ENCODE measurements around the gene URGCP.

Gene URGCP

GRCh38 chr7:43868681-43869005, 37.8 kb downstream of the URGCP start:
- no CpG with 5 or more reads among the region's 6 CpGs for WGBS, 2 donors (ENCODE audit: extremely low coverage in 2 of 2, insufficient read length in 2 of 2, insufficient replicate concordance in 1 of 2)
- Histone ChIP-seq H4K8ac (ENCODE audit: low read depth, low read length) (no peak overlapping the region), H4K91ac (ENCODE audit: low read depth, low read length, poor library complexity) (no peak overlapping the region), H3K79me1 (ENCODE audit: low read depth, low read length) (no peaks in the 10 kb centered on the region), H3K14ac (ENCODE audit: low read length) (peak overlapping the region; percentile 86), H3K4ac (ENCODE audit: low read length) (no peak overlapping the region), H2AFZ (ENCODE audit: low read length) (peak overlapping the region; percentile 97), H2BK12ac (ENCODE audit: low read length) (no peak overlapping the region), H3K9me3 (replicated peaks in 1 of 2; ENCODE audit: control insufficient read depth in 2 of 2, insufficient read depth in 1 of 2, low read depth in 1 of 2, low read length in 2 of 2) (peaks cover 6 to 12% of the 10 kb centered on the region in 2 donors), H3K27ac (replicated peaks; ENCODE audit: low read length) (no peak overlapping the region), H3K9ac (ENCODE audit: low read depth, low read length, poor library complexity) (peak overlapping the region; percentile 88), H3K4me3 (ENCODE audit: low read length in 2 of 2) (peak overlapping the region; percentile 91 to 94), H2BK120ac (ENCODE audit: low read depth, low read length) (no peak overlapping the region), H3K18ac (ENCODE audit: low read length) (peak overlapping the region; percentile 74), H2BK5ac (ENCODE audit: low read length) (peak overlapping the region; percentile 31), H3K4me1 (ENCODE audit: control insufficient read depth in 2 of 2, insufficient read depth in 1 of 2, low read depth in 1 of 2, low read length in 2 of 2) (peaks cover 3 to 7% of the 10 kb centered on the region in 2 donors), H2BK15ac (ENCODE audit: low read length) (no peak overlapping the region), H3K36me3 (replicated peaks in 1 of 2; ENCODE audit: control insufficient read depth in 2 of 2, insufficient read depth in 2 of 2, low read length in 2 of 2) (peaks cover 10 to 25% of the 10 kb centered on the region in 2 donors), H3K4me2 (ENCODE audit: insufficient read depth, low read length, poor library complexity, severe bottlenecking) (peak overlapping the region; percentile 59), H3K23ac (ENCODE audit: low read depth, low read length, poor library complexity) (peak overlapping the region; percentile 17), H3K27me3 (ENCODE audit: control insufficient read depth in 3 of 3, insufficient read depth in 3 of 3, low read depth in 1 of 3, low read length in 3 of 3) (no peaks in the 10 kb centered on the region), H2AK5ac (ENCODE audit: low read depth, low read length) (peak overlapping the region; percentile 16)
- DNase-seq (ENCODE audit: low spot score): no peak

- Histone ChIP-seq H3K4me3 (ENCODE audit: low read length in 2 of 2) (peak overlapping the region in 1 of 2 donors; percentile 94), H3K4me2 (ENCODE audit: insufficient read depth, low read length, poor library complexity, severe bottlenecking) (no peak overlapping the region), H3K27me3 (ENCODE audit: control insufficient read depth in 3 of 3, insufficient read depth in 3 of 3, low read depth in 1 of 3, low read length in 3 of 3) (no peaks in the 10 kb centered on the region), H4K91ac (ENCODE audit: low read depth, low read length, poor library complexity) (no peak overlapping the region), H3K9me3 (replicated peaks in 1 of 2; ENCODE audit: control insufficient read depth in 2 of 2, insufficient read depth in 1 of 2, low read depth in 1 of 2, low read length in 2 of 2) (peaks cover 6 to 12% of the 10 kb centered on the region in 2 donors), H3K9ac (ENCODE audit: low read depth, low read length, poor library complexity) (no peak overlapping the region), H2AFZ (ENCODE audit: low read length) (no peak overlapping the region), H3K4me1 (ENCODE audit: control insufficient read depth in 2 of 2, insufficient read depth in 1 of 2, low read depth in 1 of 2, low read length in 2 of 2) (peaks cover 3 to 7% of the 10 kb centered on the region in 2 donors), H2AK5ac (ENCODE audit: low read depth, low read length) (no peak overlapping the region), H3K18ac (ENCODE audit: low read length) (no peak overlapping the region), H4K8ac (ENCODE audit: low read depth, low read length) (no peak overlapping the region), H3K27ac (replicated peaks; ENCODE audit: low read length) (no peak overlapping the region), H3K36me3 (replicated peaks in 1 of 2; ENCODE audit: control insufficient read depth in 2 of 2, insufficient read depth in 2 of 2, low read length in 2 of 2) (peaks cover 10 to 25% of the 10 kb centered on the region in 2 donors), H2BK12ac (ENCODE audit: low read length) (no peak overlapping the region), H3K79me1 (ENCODE audit: low read depth, low read length) (no peaks in the 10 kb centered on the region), H3K14ac (ENCODE audit: low read length) (no peak overlapping the region), H3K4ac (ENCODE audit: low read length) (no peak overlapping the region), H2BK120ac (ENCODE audit: low read depth, low read length) (no peak overlapping the region), H2BK15ac (ENCODE audit: low read length) (no peak overlapping the region), H2BK5ac (ENCODE audit: low read length) (no peak overlapping the region), H3K23ac (ENCODE audit: low read depth, low read length, poor library complexity) (no peak overlapping the region)
- WGBS, 2 donors (ENCODE audit: extremely low coverage in 2 of 2, insufficient read length in 2 of 2, insufficient replicate concordance in 1 of 2): no CpG with 5 or more reads among the region's 7 CpGs
- no peak for DNase-seq (ENCODE audit: low spot score)
These were observed 38.2 kb downstream of the URGCP start for GRCh38 chr7:43868181-43868580.

DNA sequence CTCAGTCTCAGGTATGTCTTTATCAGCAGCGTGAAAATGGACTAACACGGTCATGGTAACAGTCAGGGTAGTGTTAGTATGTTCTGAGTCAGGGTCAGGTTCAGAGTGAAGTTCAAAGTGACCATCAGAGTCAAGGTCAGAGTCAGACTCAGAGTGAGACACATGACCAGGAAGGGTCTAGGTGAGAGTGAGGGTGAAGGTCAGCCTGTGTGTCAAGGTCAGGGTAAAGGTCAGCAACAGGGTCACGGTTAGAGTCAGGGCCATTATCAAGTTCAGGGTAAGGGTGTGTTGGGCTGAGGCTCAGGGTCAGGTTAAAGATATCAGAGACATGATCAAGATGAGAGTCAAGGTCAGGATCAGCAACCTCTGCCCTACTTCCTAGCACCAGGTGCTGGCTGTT, 41.1 kb downstream of the URGCP start:
- H3K18ac ChIP-seq (ENCODE audit: low read length): no peak overlapping the region

GRCh38 chr7:43864126-43864525, 42.3 kb downstream of the URGCP start:
- Histone ChIP-seq H3K4me1 (ENCODE audit: control insufficient read depth in 2 of 2, insufficient read depth in 1 of 2, low read depth in 1 of 2, low read length in 2 of 2) (peaks cover 1 to 7% of the 10 kb centered on the region in 2 donors), H3K36me3 (replicated peaks in 1 of 2; ENCODE audit: control insufficient read depth in 2 of 2, insufficient read depth in 2 of 2, low read length in 2 of 2) (peaks cover 10 to 25% of the 10 kb centered on the region in 2 donors), H3K27ac (replicated peaks; ENCODE audit: low read length) (no peak overlapping the region), H3K27me3 (ENCODE audit: control insufficient read depth in 3 of 3, insufficient read depth in 3 of 3, low read depth in 1 of 3, low read length in 3 of 3) (peaks cover 0 to 3% (median 0%) of the 10 kb centered on the region in 3 experiments), H2AFZ (ENCODE audit: low read length) (no peak overlapping the region), H3K9me3 (replicated peaks in 1 of 2; ENCODE audit: control insufficient read depth in 2 of 2, insufficient read depth in 1 of 2, low read depth in 1 of 2, low read length in 2 of 2) (peaks cover 3 to 4% of the 10 kb centered on the region in 2 donors), H3K4me2 (ENCODE audit: insufficient read depth, low read length, poor library complexity, severe bottlenecking) (no peak overlapping the region), H2BK15ac (ENCODE audit: low read length) (no peak overlapping the region), H2BK5ac (ENCODE audit: low read length) (no peak overlapping the region), H3K4ac (ENCODE audit: low read length) (no peak overlapping the region), H2BK120ac (ENCODE audit: low read depth, low read length) (no peak overlapping the region), H2AK5ac (ENCODE audit: low read depth, low read length) (no peak overlapping the region), H2BK12ac (ENCODE audit: low read length) (no peak overlapping the region), H4K8ac (ENCODE audit: low read depth, low read length) (no peak overlapping the region), H3K18ac (ENCODE audit: low read length) (no peak overlapping the region), H3K79me1 (ENCODE audit: low read depth, low read length) (no peaks in the 10 kb centered on the region), H3K4me3 (ENCODE audit: low read length in 2 of 2) (no peak overlapping the region), H3K9ac (ENCODE audit: low read depth, low read length, poor library complexity) (no peak overlapping the region), H4K91ac (ENCODE audit: low read depth, low read length, poor library complexity) (no peak overlapping the region), H3K23ac (ENCODE audit: low read depth, low read length, poor library complexity) (no peak overlapping the region), H3K14ac (ENCODE audit: low read length) (no peak overlapping the region)
- DNase-seq (ENCODE audit: low spot score): no peak
- no CpG with 5 or more reads among the region's 8 CpGs for WGBS, 2 donors (ENCODE audit: extremely low coverage in 2 of 2, insufficient read length in 2 of 2, insufficient replicate concordance in 1 of 2)

More for the DNA sequence above, 41.1 kb downstream of the URGCP start:
- H3K36me3 ChIP-seq (replicated peaks in 1 of 2; ENCODE audit: control insufficient read depth in 2 of 2, insufficient read depth in 2 of 2, low read length in 2 of 2): peaks cover 10 to 25% of the 10 kb centered on the region in 2 donors
- peaks cover 3 to 7% of the 10 kb centered on the region in 2 donors for H3K4me1 ChIP-seq (ENCODE audit: control insufficient read depth in 2 of 2, insufficient read depth in 1 of 2, low read depth in 1 of 2, low read length in 2 of 2)
- H2BK5ac ChIP-seq (ENCODE audit: low read length): no peak overlapping the region
- peaks cover 0 to 3% (median 0%) of the 10 kb centered on the region in 3 experiments for H3K27me3 ChIP-seq (ENCODE audit: control insufficient read depth in 3 of 3, insufficient read depth in 3 of 3, low read depth in 1 of 3, low read length in 3 of 3)
- H3K79me1 ChIP-seq (ENCODE audit: low read depth, low read length): no peaks in the 10 kb centered on the region
- H3K27ac ChIP-seq (replicated peaks; ENCODE audit: low read length): no peak overlapping the region
- no peak overlapping the region for H2BK12ac ChIP-seq (ENCODE audit: low read length)
- H4K8ac ChIP-seq (ENCODE audit: low read depth, low read length): no peak overlapping the region
- H2BK120ac ChIP-seq (ENCODE audit: low read depth, low read length): no peak overlapping the region
- no peak overlapping the region for H2AK5ac ChIP-seq (ENCODE audit: low read depth, low read length)
- H3K9me3 ChIP-seq (replicated peaks in 1 of 2; ENCODE audit: control insufficient read depth in 2 of 2, insufficient read depth in 1 of 2, low read depth in 1 of 2, low read length in 2 of 2): peaks cover 2 to 4% of the 10 kb centered on the region in 2 donors
- no peak overlapping the region for H2AFZ ChIP-seq (ENCODE audit: low read length)
- H4K91ac ChIP-seq (ENCODE audit: low read depth, low read length, poor library complexity): no peak overlapping the region
- H3K4me2 ChIP-seq (ENCODE audit: insufficient read depth, low read length, poor library complexity, severe bottlenecking): no peak overlapping the region
- H3K23ac ChIP-seq (ENCODE audit: low read depth, low read length, poor library complexity): no peak overlapping the region
- no CpG with 5 or more reads among the region's 3 CpGs for WGBS, 2 donors (ENCODE audit: extremely low coverage in 2 of 2, insufficient read length in 2 of 2, insufficient replicate concordance in 1 of 2)
- no peak overlapping the region for H3K4ac ChIP-seq (ENCODE audit: low read length)
- H2BK15ac ChIP-seq (ENCODE audit: low read length): no peak overlapping the region
- DNase-seq (ENCODE audit: low spot score): no peak
- no peak overlapping the region for H3K14ac ChIP-seq (ENCODE audit: low read length)
- no peak overlapping the region for H3K9ac ChIP-seq (ENCODE audit: low read depth, low read length, poor library complexity)
- no peak overlapping the region for H3K4me3 ChIP-seq (ENCODE audit: low read length in 2 of 2)

Data from neuronal stem cell (in vitro differentiated cells).